ENCODE results near the gene PEX11G. TPM values are rescaled to one million over a fixed set of nuclear protein-coding genes. Genes with fewer than 3 reads are reported as not detected.

PEX11G gene
- total and polyA plus RNA-seq, 9 of the 15 experiments (the other 6 are each of a cell fraction or from before 2014, with no cell fraction given), result 0.07 to 3.2 (median 0.70) TPM; not detected in 1

DNA sequence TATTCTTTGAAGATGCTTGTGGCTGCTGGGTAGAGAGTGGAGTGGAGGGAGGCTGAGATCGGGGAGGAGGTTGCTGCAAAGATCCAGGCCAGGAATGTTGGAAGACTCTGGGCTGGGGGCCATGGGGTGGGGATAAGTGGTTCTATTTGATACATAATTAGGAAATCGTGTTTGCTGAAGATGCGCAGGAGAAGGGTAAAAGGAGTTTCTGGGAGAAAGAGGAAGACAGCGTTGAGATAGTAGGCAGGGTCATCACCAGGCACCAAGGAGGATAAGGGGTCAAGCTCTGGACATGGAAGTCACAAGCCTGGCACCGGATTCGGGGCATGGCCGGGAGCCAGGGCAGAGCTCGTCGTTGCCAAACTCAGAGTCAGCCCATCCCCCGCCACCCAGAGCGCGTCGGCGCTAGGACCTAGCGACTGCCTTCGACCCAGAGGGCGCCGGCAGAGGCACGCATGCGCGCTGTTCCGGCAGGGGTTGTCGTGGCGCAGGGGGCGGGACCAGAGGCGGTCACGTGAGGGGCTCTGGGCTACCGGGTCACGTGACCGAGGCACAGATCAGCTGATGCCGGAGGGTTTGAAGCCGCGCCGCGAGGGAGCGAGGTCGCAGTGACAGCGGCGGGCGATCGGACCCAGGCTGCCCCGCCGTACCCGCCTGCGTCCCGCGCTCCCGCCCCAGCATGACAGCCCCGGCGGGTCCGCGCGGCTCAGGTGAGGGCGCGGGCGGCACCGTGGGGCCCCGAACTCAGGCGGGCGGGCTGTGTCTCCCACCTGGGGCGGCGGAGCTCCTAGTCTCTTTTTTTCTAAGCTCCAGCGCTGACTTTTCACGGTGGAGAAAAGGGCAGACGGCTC is 33.5 kb upstream of the PEX11G start, which contains the start of gene MCOLN1 (continued):
- TF ChIP-seq, protein P1, sequence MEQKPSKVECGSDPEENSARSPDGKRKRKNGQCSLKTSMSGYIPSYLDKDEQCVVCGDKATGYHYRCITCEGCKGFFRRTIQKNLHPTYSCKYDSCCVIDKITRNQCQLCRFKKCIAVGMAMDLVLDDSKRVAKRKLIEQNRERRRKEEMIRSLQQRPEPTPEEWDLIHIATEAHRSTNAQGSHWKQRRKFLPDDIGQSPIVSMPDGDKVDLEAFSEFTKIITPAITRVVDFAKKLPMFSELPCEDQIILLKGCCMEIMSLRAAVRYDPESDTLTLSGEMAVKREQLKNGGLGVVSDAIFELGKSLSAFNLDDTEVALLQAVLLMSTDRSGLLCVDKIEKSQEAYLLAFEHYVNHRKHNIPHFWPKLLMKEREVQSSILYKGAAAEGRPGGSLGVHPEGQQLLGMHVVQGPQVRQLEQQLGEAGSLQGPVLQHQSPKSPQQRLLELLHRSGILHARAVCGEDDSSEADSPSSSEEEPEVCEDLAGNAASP (IDR thresholded peaks at IDR 0.05), result no peak
- TF ChIP-seq CBX3 (IDR thresholded peaks at IDR 0.05; ENCODE audit: borderline replicate concordance in 1 of 2, low read length in 2 of 2), result peak in 1 of 2 experiments; percentile 47; a peak in 1 of 3 replicates
- TF ChIP-seq RAD51 (IDR thresholded peaks at IDR 0.05; ENCODE audit: borderline replicate concordance, low read depth), result peak; percentile 100
- no peak; the same call in 1 of the 2 replicates for TF ChIP-seq STAT5A (IDR thresholded peaks at IDR 0.05; ENCODE audit: borderline replicate concordance, low read length)
- no peak for TF ChIP-seq SLC30A9 (CRISPR knock-in tag; IDR thresholded peaks at IDR 0.05)
- no peak for TF ChIP-seq ZNF551 (CRISPR knock-in tag; IDR thresholded peaks at IDR 0.05)
- peak; percentile 98 for TF ChIP-seq SAP30 (IDR thresholded peaks at IDR 0.05; ENCODE audit: borderline replicate concordance, insufficient read depth, low read depth, low read length, poor library complexity, severe bottlenecking)
- TF ChIP-seq, protein P2, sequence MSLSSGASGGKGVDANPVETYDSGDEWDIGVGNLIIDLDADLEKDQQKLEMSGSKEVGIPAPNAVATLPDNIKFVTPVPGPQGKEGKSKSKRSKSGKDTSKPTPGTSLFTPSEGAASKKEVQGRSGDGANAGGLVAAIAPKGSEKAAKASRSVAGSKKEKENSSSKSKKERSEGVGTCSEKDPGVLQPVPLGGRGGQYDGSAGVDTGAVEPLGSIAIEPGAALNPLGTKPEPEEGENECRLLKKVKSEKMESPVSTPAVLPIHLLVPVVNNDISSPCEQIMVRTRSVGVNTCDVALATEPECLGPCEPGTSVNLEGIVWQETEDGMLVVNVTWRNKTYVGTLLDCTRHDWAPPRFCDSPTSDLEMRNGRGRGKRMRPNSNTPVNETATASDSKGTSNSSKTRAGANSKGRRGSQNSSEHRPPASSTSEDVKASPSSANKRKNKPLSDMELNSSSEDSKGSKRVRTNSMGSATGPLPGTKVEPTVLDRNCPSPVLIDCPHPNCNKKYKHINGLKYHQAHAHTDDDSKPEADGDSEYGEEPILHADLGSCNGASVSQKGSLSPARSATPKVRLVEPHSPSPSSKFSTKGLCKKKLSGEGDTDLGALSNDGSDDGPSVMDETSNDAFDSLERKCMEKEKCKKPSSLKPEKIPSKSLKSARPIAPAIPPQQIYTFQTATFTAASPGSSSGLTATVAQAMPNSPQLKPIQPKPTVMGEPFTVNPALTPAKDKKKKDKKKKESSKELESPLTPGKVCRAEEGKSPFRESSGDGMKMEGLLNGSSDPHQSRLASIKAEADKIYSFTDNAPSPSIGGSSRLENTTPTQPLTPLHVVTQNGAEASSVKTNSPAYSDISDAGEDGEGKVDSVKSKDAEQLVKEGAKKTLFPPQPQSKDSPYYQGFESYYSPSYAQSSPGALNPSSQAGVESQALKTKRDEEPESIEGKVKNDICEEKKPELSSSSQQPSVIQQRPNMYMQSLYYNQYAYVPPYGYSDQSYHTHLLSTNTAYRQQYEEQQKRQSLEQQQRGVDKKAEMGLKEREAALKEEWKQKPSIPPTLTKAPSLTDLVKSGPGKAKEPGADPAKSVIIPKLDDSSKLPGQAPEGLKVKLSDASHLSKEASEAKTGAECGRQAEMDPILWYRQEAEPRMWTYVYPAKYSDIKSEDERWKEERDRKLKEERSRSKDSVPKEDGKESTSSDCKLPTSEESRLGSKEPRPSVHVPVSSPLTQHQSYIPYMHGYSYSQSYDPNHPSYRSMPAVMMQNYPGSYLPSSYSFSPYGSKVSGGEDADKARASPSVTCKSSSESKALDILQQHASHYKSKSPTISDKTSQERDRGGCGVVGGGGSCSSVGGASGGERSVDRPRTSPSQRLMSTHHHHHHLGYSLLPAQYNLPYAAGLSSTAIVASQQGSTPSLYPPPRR (CRISPR knock-in tag; IDR thresholded peaks at IDR 0.05; ENCODE audit: borderline replicate concordance), result no peak; the same call in 1 of the 2 replicates
- TF ChIP-seq PRPF4 (IDR thresholded peaks at IDR 0.05; ENCODE audit: insufficient read depth, low read depth, low read length, poor library complexity, severe bottlenecking), result peak; percentile 63
- no peak for TF ChIP-seq RNF219 (CRISPR knock-in tag; IDR thresholded peaks at IDR 0.05)

Data from K562 (cell line).